Stomach (tissue), 9 donors: Measurements from ENCODE around the gene CCDC30. TPM values are rescaled to one million over a fixed set of nuclear protein-coding genes. Genes with fewer than 3 reads are reported as not detected.
A peak's percentile ranks its signal among the peaks of the same experiment; 100 is the strongest.

Experiments used
- DNase-seq, 2 donors: peaks; one replicate each; pipeline versions ENCODE4 v3.0.0 to v3.0.0-alpha.2; 2013 to 2019
- H3K27ac ChIP-seq, 5 donors: fragments of 200-600 bp in 4 of 5; sonication (generic) in 4 of 5; one replicate each; pipeline ENCODE4 v1.5.1; 2013 to 2019; ENCODE audit warnings: mild to moderate bottlenecking in 1 of 5, moderate library complexity in 1 of 5
- H3K27me3 ChIP-seq, 3 donors: fragments of 200-600 bp; sonication (generic); one replicate each; pipeline ENCODE4 v1.5.1; 2017 to 2019; ENCODE audit warnings: mixed run types in 1 of 3
- H3K36me3 ChIP-seq, 4 donors: fragments of 200-600 bp; sonication (generic); 1 replicate in 3 of 4; 2 replicates in 1 of 4; pipeline ENCODE4 v1.5.1; 2016 to 2019
- H3K4me1 ChIP-seq, 4 donors: fragments of 200-600 bp; sonication (generic); one replicate each; pipeline ENCODE4 v1.5.1; 2016 to 2019
- H3K4me3 ChIP-seq, 4 donors: fragments of 200-600 bp; sonication (generic) in 3 of 4; one replicate each; pipeline ENCODE4 v1.5.1; 2016 to 2019; ENCODE audit warnings: mild to moderate bottlenecking in 1 of 4
- H3K9me3 ChIP-seq, 4 donors: fragments of 200-600 bp; sonication (generic); one replicate each; pipeline ENCODE4 v1.5.1; 2016 to 2019
- CTCF ChIP-seq, 7 experiments: fragments of 450-650 bp in 4 of 7; fragments of 200-600 bp in 3 of 7; sonication (generic) in 3 of 7; IDR thresholded peaks; one replicate each; pipeline ENCODE4 v1.5.1; 2016 to 2019; ENCODE audit warnings: antibody characterized with exemption in 7 of 7, control low read depth in 2 of 7, mild to moderate bottlenecking in 1 of 7
- EP300 ChIP-seq: sonication (generic); formaldehyde crosslinking; IDR thresholded peaks from one replicate; pipeline ENCODE4 v1.6.1; 2017; ENCODE audit warnings: antibody characterized with exemption
- POLR2A ChIP-seq, 4 donors: fragments of 450-650 bp; IDR thresholded peaks; one replicate each; pipeline ENCODE4 v1.6.1; 2016; ENCODE audit warnings: antibody characterized with exemption in 4 of 4, control low read depth in 2 of 4, mild to moderate bottlenecking in 1 of 4, moderate library complexity in 1 of 4
- POLR2AphosphoS5 ChIP-seq, 3 donors: sonication (generic); formaldehyde crosslinking; IDR thresholded peaks; one replicate each; pipeline ENCODE4 v1.6.1; 2016; ENCODE audit warnings: antibody characterized with exemption in 3 of 3
- WGBS, 5 donors: extraction: QIAGEN DNeasy Blood & Tissue Kit in 3 of 5; methylation state at CpG; one replicate each; pipeline versions ENCODE4 v1.1.5 to v1.1.7; 2013 to 2018; 5-methylcytosine and 5-hydroxymethylcytosine counted together
- intact Hi-C: fragments of 100-400 bp; cut with DNase I; formaldehyde crosslinking; loops from one replicate; pipeline ENCODE4 v1.15.1; 2023; ENCODE audit warnings: low total_unique reads
- polyA plus RNA-seq, 3 donors: library from polyadenylated mRNA; stranded (reverse); fragments of 200-250 nt; gene quantifications; one replicate each; pipeline ENCODE4 v1.2.3, GENCODE V29; 2013
- total RNA-seq, 5 donors: library from RNA; depleted of rRNA; stranded (reverse); fragments of >200 nt; gene quantifications; one replicate each; pipeline versions ENCODE4 v1.1.0 to v1.2.3, GENCODE V29; 2014 to 2016
- donor health status: healthy with polysubstance abuse.
- donor health status: Bipolar disorder and iron deficiency.
- donor health status: healthy.

The CCDC30 gene
- total and polyA plus RNA-seq, 8 donors: under 0.01 to 2.3 (median 1.0) TPM

GRCh38 chr1:42434340-42434739, 28.7 kb upstream of the CCDC30 start:
- Histone ChIP-seq H3K4me3 (no peak overlapping the region), H3K9me3 (no peaks in the 10 kb centered on the region), H3K4me1 (no peaks in the 10 kb centered on the region), H3K36me3 (no peaks in the 10 kb centered on the region), H3K27me3 (no peaks in the 10 kb centered on the region), H3K27ac (no peak overlapping the region)
- WGBS, 5 donors: 88 to 97% (median 94%) methylated on average over 4 of the region's 4 CpGs
- TF ChIP-seq POLR2AphosphoS5 (IDR thresholded peaks at IDR 0.05) (no peak), POLR2A (IDR thresholded peaks at IDR 0.05) (no peak), EP300 (no peak), CTCF (IDR thresholded peaks at IDR 0.05) (no peak)
- no peak for DNase-seq
- intact Hi-C loops: no loop called here

GRCh38 chr1:42439940-42440339, 23.1 kb upstream of the CCDC30 start:
- Histone ChIP-seq H3K27ac (no peak overlapping the region), H3K9me3 (no peaks in the 10 kb centered on the region), H3K4me1 (no peaks in the 10 kb centered on the region), H3K4me3 (no peak overlapping the region), H3K36me3 (no peaks in the 10 kb centered on the region), H3K27me3 (no peaks in the 10 kb centered on the region)
- peak in 1 of 2 donors; percentile 25 for DNase-seq
- no peak for TF ChIP-seq POLR2AphosphoS5 (IDR thresholded peaks at IDR 0.05)
- no peak for TF ChIP-seq EP300
- TF ChIP-seq POLR2A (IDR thresholded peaks at IDR 0.05): no peak
- intact Hi-C loops: no loop called here
- 28 to 46% (median 35%) methylated on average over 2 of the region's 2 CpGs for WGBS, 5 donors

- Histone ChIP-seq H3K4me3 (no peak overlapping the region), H3K27me3 (no peaks in the 10 kb centered on the region), H3K36me3 (no peaks in the 10 kb centered on the region), H3K27ac (no peak overlapping the region), H3K9me3 (no peaks in the 10 kb centered on the region), H3K4me1 (no peaks in the 10 kb centered on the region)
- TF ChIP-seq POLR2A (IDR thresholded peaks at IDR 0.05) (no peak), EP300 (no peak), CTCF (IDR thresholded peaks at IDR 0.05) (no peak), POLR2AphosphoS5 (IDR thresholded peaks at IDR 0.05) (no peak)
- DNase-seq: no peak
- 26 to 37% (median 32%) methylated on average over 2 of the region's 2 CpGs for WGBS, 5 donors
- intact Hi-C loops: no loop called here
Observed at GRCh38 chr1:42442662-42443061, 20.4 kb upstream of the CCDC30 start.

GRCh38 chr1:42449256-42449655, 13.8 kb upstream of the CCDC30 start:
- DNase-seq: no peak
- no peaks in the 10 kb centered on the region for H3K9me3 ChIP-seq

More at GRCh38 chr1:42449256-42449655, 13.8 kb upstream of the CCDC30 start:
- no peak overlapping the region for H3K4me3 ChIP-seq
- H3K4me1 ChIP-seq: no peaks in the 10 kb centered on the region
- no peaks in the 10 kb centered on the region for H3K27me3 ChIP-seq
- intact Hi-C loops: no loop called here
- H3K36me3 ChIP-seq: no peaks in the 10 kb centered on the region
- TF ChIP-seq EP300: no peak
- no peak for TF ChIP-seq CTCF (IDR thresholded peaks at IDR 0.05)
- TF ChIP-seq POLR2A (IDR thresholded peaks at IDR 0.05): no peak
- TF ChIP-seq POLR2AphosphoS5 (IDR thresholded peaks at IDR 0.05): no peak
- H3K27ac ChIP-seq: no peak overlapping the region
